HG02840 (cell line): ENCODE results near the gene ABCC6.
"Not testable (repeated sequence)": the region's sequence is repeated elsewhere in the genome, so short reads cannot be mapped to it uniquely, and the experiment has no call there.

ENCODE experiments used
- ATAC-seq: cut with Tn5 transposase; IDR thresholded peaks from one replicate; pipeline ENCODE4 v1.9.1; 2021; ENCODE audit warnings: mild to moderate bottlenecking, moderate library complexity, moderate number of reproducible peaks; ENCODE audit not compliant: unreplicated experiment, low FRiP score

The ABCC6 gene

DNA sequence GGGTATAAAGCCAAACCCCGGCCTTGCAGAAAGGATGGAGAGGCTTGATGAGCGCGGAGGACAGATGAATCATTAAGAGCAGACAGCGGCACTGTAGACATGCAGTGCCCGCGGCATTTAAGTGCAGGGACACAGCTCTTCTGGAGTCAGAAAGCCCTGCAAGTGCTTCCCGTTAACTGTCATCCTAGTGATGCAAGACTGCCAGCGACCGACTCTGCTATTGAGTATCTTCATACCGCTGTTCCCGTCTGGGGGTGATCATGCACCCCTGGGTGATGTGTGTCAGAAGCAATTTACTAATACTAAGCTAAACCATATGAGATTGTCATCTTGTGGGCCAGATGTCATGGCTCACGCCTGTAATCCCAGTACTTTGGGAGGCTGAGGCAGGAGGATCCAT, 101.0 kb downstream of the ABCC6 start:
- ATAC-seq, result no peak

DNA sequence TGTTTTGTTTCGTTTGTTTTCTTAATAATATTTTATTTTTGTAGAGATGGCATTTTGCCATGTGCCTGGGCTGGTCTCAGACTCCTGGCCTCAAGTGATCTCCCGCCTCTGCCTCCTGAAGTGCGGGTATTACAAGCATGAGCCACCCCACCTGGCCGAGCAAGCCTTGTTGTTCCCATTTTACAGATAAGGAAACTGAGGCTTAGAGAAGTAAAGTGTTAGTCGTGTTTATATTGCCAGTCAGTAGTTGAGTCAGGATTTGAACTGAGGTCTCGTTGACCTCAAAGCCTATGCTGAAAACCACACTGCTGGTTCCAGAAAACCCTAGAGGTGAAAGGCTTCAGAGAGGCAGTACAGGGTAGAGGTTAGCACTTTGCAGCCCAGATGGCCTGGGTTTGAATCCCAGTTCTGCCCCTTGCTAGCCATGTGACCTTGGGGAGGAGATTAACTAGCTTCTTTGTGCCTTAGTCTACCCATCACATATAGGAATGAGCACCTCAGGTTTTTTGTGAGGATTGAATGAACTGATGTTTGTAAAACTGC, 102.0 kb downstream of the ABCC6 start:
- no peak for ATAC-seq

DNA sequence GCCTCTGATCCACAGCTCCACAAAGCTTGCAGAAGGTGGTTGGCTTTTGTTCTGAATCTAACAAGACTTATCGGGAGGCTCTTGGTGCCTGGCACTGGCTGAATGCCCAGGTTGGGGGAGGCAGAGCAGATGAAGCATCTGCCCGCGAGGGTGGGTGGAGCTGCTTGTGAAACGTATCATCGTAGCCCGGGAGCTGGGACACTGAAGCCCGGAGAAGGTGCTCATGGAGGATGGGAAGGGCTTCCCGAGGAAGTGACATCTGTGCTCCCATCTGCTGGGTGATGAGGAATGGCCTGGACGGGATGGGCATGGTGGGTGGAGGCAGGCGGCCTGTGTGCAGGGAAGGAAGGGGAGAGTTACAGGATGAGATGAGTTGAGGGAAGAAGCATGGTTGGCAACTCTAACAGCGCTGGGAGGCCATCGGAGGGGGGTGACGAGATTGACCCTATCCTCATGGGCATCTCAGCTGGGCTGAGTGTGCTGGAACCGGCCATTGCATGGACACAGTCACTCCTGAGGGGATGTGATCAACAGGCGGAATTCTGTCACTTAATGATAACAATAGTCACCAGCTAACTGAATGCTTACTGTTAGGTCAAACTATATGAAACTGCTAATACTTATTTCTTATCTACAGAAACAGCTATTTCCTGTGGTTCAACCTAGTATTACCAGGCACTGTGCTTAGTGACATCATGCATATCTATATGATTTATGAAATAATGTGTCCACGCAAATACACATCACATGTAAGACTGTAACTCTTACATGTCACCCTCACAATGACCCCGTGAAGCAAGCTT, 102.7 kb downstream of the ABCC6 start:
- ATAC-seq, result no peak

- no peak for ATAC-seq
Observed at GRCh38 chr16:16120044-16120381, 103.3 kb downstream of the ABCC6 start.

DNA sequence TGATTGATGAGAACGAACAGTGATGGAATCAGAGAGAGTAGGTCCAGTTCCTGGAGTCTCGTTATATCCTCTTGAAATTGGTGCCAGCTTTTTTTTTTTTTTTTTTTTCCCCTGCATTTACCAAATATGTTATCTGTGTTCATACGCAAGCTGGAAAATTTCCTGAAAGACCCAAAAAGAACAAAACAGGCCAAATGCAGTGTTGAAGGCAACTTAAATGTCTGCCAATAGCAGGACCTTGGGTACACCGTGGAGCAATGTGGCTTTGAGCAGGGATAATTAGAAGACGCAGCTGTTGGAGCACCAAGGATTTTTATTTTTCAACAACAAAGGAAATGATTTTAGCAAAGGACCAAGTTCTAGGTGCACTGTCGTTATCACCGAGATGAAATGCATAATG, 105.0 kb downstream of the ABCC6 start:
- ATAC-seq, result no peak

GRCh38 chr16:16116841-16117240, 106.5 kb downstream of the ABCC6 start:
- ATAC-seq, result no peak

- ATAC-seq, result no peak
Observed at GRCh38 chr16:16113076-16113475, 110.2 kb downstream of the ABCC6 start.

GRCh38 chr16:16112450-16113053, 110.7 kb downstream of the ABCC6 start:
- ATAC-seq, result no peak

- ATAC-seq, result no peak
Observed at GRCh38 chr16:16111639-16112038, 111.7 kb downstream of the ABCC6 start.

DNA sequence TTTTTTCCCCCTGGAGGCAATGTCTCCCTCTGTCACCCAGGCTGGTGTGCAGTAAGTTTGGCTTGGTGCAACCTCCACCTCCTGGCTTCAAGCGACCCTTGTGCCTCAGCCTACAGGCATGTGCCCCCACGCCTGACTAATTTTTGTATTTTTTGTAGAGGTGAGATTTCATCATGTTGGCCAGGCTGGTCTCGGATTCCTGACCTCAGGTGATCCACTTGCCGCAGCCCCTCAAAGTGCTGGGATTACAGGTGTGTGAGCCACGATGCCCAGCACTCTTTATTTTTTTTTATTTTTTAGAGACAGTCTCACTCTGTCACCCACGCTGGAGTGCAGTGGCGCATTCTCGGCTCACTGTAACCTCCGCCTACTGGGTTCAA, 113.2 kb downstream of the ABCC6 start:
- ATAC-seq, result no peak

GRCh38 chr16:16109453-16110110, 113.7 kb downstream of the ABCC6 start:
- no peak for ATAC-seq

DNA sequence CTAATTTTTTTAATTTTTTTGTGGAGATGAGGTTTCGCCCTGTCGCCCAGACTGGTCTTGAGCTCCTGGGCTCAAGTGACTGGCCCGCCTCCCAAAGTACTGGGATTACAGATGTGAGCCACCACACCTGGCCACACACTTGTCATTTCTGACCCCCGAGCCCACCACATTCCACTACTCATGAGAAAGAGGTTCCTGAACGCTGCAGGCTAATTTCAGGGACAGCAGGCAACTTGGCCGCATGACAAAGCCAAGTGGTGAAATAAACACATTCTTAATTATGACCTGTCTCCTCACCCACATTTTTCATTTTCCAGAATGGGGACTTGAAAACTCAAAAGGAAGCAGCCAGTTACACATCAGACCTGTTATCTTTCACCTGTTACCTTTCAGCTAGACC, 114.5 kb downstream of the ABCC6 start:
- no peak for ATAC-seq

- ATAC-seq, result no peak
Observed at GRCh38 chr16:16107839-16108238, 115.5 kb downstream of the ABCC6 start.

- ATAC-seq, result no peak
Observed at GRCh38 chr16:16106466-16106865, 116.8 kb downstream of the ABCC6 start.

DNA sequence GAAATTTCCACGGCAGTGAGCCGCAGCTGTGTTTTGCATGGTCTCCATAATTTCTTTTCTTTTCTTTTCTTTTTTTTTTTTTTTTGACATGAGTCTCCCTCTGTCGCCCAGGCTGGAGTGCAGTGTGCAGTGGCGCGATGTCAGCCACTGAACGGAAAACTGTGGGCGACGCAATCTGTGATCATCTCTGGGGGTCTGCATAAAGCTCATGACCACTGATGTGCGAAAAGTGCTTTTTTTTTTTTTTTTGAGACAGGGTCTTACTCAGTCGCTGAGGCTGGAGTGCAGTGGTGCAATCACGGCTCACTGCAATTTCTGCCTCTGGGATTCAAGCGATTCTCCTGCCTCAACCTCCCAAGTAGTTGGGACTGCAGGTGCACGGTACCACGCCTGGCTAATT, 117.6 kb downstream of the ABCC6 start:
- ATAC-seq, result no peak

GRCh38 chr16:16104804-16105141, 118.5 kb downstream of the ABCC6 start:
- ATAC-seq, result not testable (repeated sequence)

- ATAC-seq, result not testable (repeated sequence)
Observed at GRCh38 chr16:16104132-16104803, 119.0 kb downstream of the ABCC6 start.

GRCh38 chr16:16102738-16103137, 120.6 kb downstream of the ABCC6 start:
- ATAC-seq, result no peak

DNA sequence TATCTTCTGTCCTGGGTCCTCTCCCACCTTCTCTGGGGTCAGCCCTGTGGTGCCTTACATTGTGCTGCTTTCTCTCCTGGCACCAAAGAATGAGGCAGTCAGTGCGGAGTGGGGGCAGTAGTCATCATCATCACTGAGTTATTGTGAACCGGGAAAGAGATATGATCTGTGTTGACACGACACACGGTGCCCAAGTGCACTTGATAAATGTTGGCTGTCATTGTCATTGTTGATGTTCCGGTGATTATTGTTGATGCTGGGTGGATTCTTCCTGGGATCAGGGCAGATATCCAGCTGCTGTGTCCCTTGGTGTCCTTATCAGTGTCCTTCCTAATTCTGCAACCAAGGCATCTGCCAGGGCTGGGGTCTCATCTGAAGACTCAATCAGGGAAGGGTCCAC, 121.7 kb downstream of the ABCC6 start:
- no peak for ATAC-seq

- no peak for ATAC-seq
Observed at GRCh38 chr16:16100631-16101030, 122.7 kb downstream of the ABCC6 start.

- no peak for ATAC-seq
Observed at GRCh38 chr16:16099320-16099719, 124.0 kb downstream of the ABCC6 start.
